Smooth muscle cell (in vitro differentiated cells): Measurements from ENCODE around the gene PKD2. TPM values are rescaled to one million over a fixed set of nuclear protein-coding genes. Genes with fewer than 3 reads are reported as not detected.

Source experiments
- DNase-seq: peaks from one replicate; lab custom pipeline; 2025; ENCODE audit not compliant: unreplicated experiment; lab: John Stamatoyannopoulos, UW
- H2AFZ ChIP-seq: fragments of 200-600 bp; sonication (generic); 2 replicates; pipeline ENCODE4 v1.6.0; 2016; ENCODE audit warnings: antibody characterized with exemption, low read depth, mild to moderate bottlenecking
- H3F3A ChIP-seq: fragments of 200-600 bp; sonication (generic); 2 replicates; pipeline ENCODE4 v1.6.0; 2017; ENCODE audit warnings: antibody characterized with exemption, low read depth
- H3K27ac ChIP-seq: fragments of 200-600 bp; sonication (generic); 2 replicates; pipeline ENCODE4 v1.5.1; 2016; ENCODE audit warnings: low read depth, mild to moderate bottlenecking
- H3K27me3 ChIP-seq: fragments of 200-600 bp; sonication (generic); 2 replicates; pipeline ENCODE4 v1.6.1; 2016; ENCODE audit warnings: low read depth, mild to moderate bottlenecking
- H3K36me3 ChIP-seq: fragments of 200-600 bp; sonication (generic); 2 replicates; pipeline ENCODE4 v1.5.1; 2016; ENCODE audit warnings: low read depth
- H3K4me1 ChIP-seq: fragments of 200-600 bp; sonication (generic); 2 replicates; pipeline ENCODE4 v1.5.1; 2016; ENCODE audit warnings: low read depth
- H3K4me2 ChIP-seq: fragments of 200-600 bp; sonication (generic); 2 replicates; pipeline ENCODE4 v1.6.0; 2016; ENCODE audit warnings: mild to moderate bottlenecking
- H3K4me3 ChIP-seq: fragments of 200-600 bp; sonication (generic); 2 replicates; pipeline ENCODE4 v1.5.1; 2016; ENCODE audit warnings: mild to moderate bottlenecking
- H3K79me2 ChIP-seq: fragments of 200-600 bp; sonication (generic); 2 replicates; pipeline ENCODE4 v1.6.0; 2016; ENCODE audit warnings: low read depth, mild to moderate bottlenecking
- H3K9ac ChIP-seq: fragments of 200-600 bp; sonication (generic); 2 replicates; pipeline ENCODE4 v1.6.0; 2016; ENCODE audit warnings: low read depth
- H3K9me3 ChIP-seq: fragments of 200-600 bp; sonication (generic); replicated peaks from 2 replicates; pipeline ENCODE4 v1.5.1; 2016; ENCODE audit warnings: low read depth
- H4K20me1 ChIP-seq: fragments of 200-600 bp; sonication (generic); 2 replicates; pipeline ENCODE4 v1.6.0; 2016; ENCODE audit warnings: low read depth
- CTCF ChIP-seq: fragments of 200-600 bp; sonication (generic); IDR thresholded peaks from 2 replicates; pipeline ENCODE4 v1.5.1; 2017; ENCODE audit warnings: borderline replicate concordance, mild to moderate bottlenecking, antibody characterized with exemption; ENCODE audit not compliant: insufficient read depth, poor library complexity, severe bottlenecking
- WGBS: methylation state at CpG from one replicate; pipeline ENCODE4 v1.1.7; 2016; ENCODE audit warnings: low lambda C conversion rate; 5-methylcytosine and 5-hydroxymethylcytosine counted together
- polyA plus RNA-seq: library from polyadenylated mRNA; unstranded; fragments of >200 nt; fragmentation: Nextera tagmentation; extraction: Ambion mirVana; gene quantifications from 2 replicates; pipeline ENCODE4 v1.2.1, GENCODE V29; 2016
- total RNA-seq: library from RNA; depleted of rRNA; stranded (reverse); fragments of >200 nt; gene quantifications from 2 replicates; pipeline ENCODE4 v1.2.3, GENCODE V29; 2014

Gene PKD2
- total and polyA plus RNA-seq, 2 experiments from 2014 or later: 19.8 to 41.4 TPM

- H3K27ac ChIP-seq: peak overlapping the region; percentile 22
- H3K4me2 ChIP-seq: peak overlapping the region; percentile 94
- H2AFZ ChIP-seq: peak overlapping the region; percentile 64
- TF ChIP-seq CTCF: no peak
- H3K9ac ChIP-seq: peak overlapping the region; percentile 62
- WGBS: 2% methylated on average over 43 of the region's 51 CpGs
- H4K20me1 ChIP-seq: peaks cover 46% of the 10 kb centered on the region
- H3K4me3 ChIP-seq: peak overlapping the region; percentile 84
- H3K36me3 ChIP-seq: no peaks in the 10 kb centered on the region
- peaks cover 23% of the 10 kb centered on the region for H3K4me1 ChIP-seq
- no peaks in the 10 kb centered on the region for H3K27me3 ChIP-seq
- peaks cover 52% of the 10 kb centered on the region for H3K79me2 ChIP-seq
- no peak for DNase-seq
- no peaks in the 10 kb centered on the region for H3F3A ChIP-seq
- H3K9me3 ChIP-seq: no peaks in the 10 kb centered on the region
These were observed 797 bp downstream of the PKD2 start for GRCh38 chr4:88008122-88008742.

GRCh38 chr4:88008743-88009171 lies 1.3 kb downstream of the PKD2 start:
- WGBS: 2% methylated on average over 5 of the region's 5 CpGs
- H3K27ac ChIP-seq: peak overlapping the region; percentile 22
- peak overlapping the region; percentile 84 for H3K4me3 ChIP-seq
- no peak for DNase-seq
- H3K79me2 ChIP-seq: peaks cover 57% of the 10 kb centered on the region
- peak overlapping the region; percentile 62 for H3K9ac ChIP-seq
- H3K36me3 ChIP-seq: no peaks in the 10 kb centered on the region
- H3K27me3 ChIP-seq: no peaks in the 10 kb centered on the region
- H3K4me2 ChIP-seq: peak overlapping the region; percentile 94
- no peaks in the 10 kb centered on the region for H3K9me3 ChIP-seq
- no peak for TF ChIP-seq CTCF
- peaks cover 51% of the 10 kb centered on the region for H4K20me1 ChIP-seq
- H3K4me1 ChIP-seq: peaks cover 23% of the 10 kb centered on the region
- H3F3A ChIP-seq: no peaks in the 10 kb centered on the region
- peak overlapping the region; percentile 64 for H2AFZ ChIP-seq

- H3K27ac ChIP-seq: no peak overlapping the region
These were observed 2.4 kb downstream of the PKD2 start for GRCh38 chr4:88009871-88010270.

More at GRCh38 chr4:88009871-88010270, 2.4 kb downstream of the PKD2 start:
- Histone ChIP-seq H3K9me3 (no peaks in the 10 kb centered on the region), H3K4me1 (peaks cover 23% of the 10 kb centered on the region), H3F3A (no peaks in the 10 kb centered on the region), H3K27me3 (no peaks in the 10 kb centered on the region), H4K20me1 (peaks cover 55% of the 10 kb centered on the region), H3K4me2 (peak overlapping the region; percentile 94), H3K4me3 (peak overlapping the region; percentile 84), H2AFZ (no peak overlapping the region), H3K79me2 (peaks cover 67% of the 10 kb centered on the region), H3K36me3 (no peaks in the 10 kb centered on the region), H3K9ac (no peak overlapping the region)
- DNase-seq: no peak
- no peak for TF ChIP-seq CTCF
- WGBS: 62% methylated on average over 5 of the region's 5 CpGs
